HepG2 (cell line): Measurements from ENCODE around the gene PCDHA6. TPM values are rescaled to one million over a fixed set of nuclear protein-coding genes. Genes with fewer than 3 reads are reported as not detected.

Experiments used
- AHDC1 ChIP-seq: sonication (generic); formaldehyde crosslinking; IDR thresholded peaks from 2 replicates; pipeline ENCODE4 v1.5.1; 2020; ENCODE audit warnings: mild to moderate bottlenecking, missing genetic modification reagents, borderline replicate concordance
- CTCF ChIP-seq: sonication (generic); formaldehyde crosslinking; IDR thresholded peaks from 2 replicates; pipeline ENCODE4 v1.5.0; 2020; ENCODE audit warnings: mild to moderate bottlenecking, missing genetic modification reagents, moderate library complexity
- ELF1 ChIP-seq: sonication (generic); formaldehyde crosslinking; IDR thresholded peaks from 2 replicates; pipeline ENCODE4 v1.4.0; 2020; ENCODE audit warnings: missing genetic modification reagents
- HOXA3 ChIP-seq: sonication (generic); formaldehyde crosslinking; IDR thresholded peaks from 2 replicates; pipeline ENCODE4 v1.5.0; 2020; ENCODE audit warnings: missing genetic modification reagents
- MAFG ChIP-seq: sonication (generic); formaldehyde crosslinking; IDR thresholded peaks from 2 replicates; pipeline ENCODE4 v1.5.1; 2020; ENCODE audit warnings: mild to moderate bottlenecking, missing genetic modification reagents
- PLRG1 ChIP-seq: fragments of 450-650 bp; conservative IDR thresholded peaks from 2 replicates; pipeline ENCODE4 v1.6.1; 2016
- POLR2G ChIP-seq: fragments of 200-400 bp; formaldehyde crosslinking; IDR thresholded peaks from 2 replicates; pipeline ENCODE4 v1.6.1; 2018; ENCODE audit warnings: mild to moderate bottlenecking, low read depth, low read length, moderate library complexity
- RFXAP ChIP-seq: sonication (generic); formaldehyde crosslinking; IDR thresholded peaks from 2 replicates; pipeline ENCODE4 v1.4.0; 2020; ENCODE audit warnings: missing genetic modification reagents, borderline replicate concordance
- ZHX2 ChIP-seq, 2 experiments: sonication (generic) in 1 of 2; formaldehyde crosslinking in 1 of 2; IDR thresholded peaks; 2 replicates each; pipeline versions ENCODE4 v1.6.1 to v1.9.0; 2014 to 2022; ENCODE audit warnings: antibody characterized with exemption in 1 of 2, borderline replicate concordance in 1 of 2, inconsistent platforms in 1 of 2, low read depth in 1 of 2, missing genetic modification reagents in 1 of 2
- ZNF430 ChIP-seq: sonication (generic); formaldehyde crosslinking; IDR thresholded peaks from 2 replicates; pipeline ENCODE4 v1.9.0; 2021; ENCODE audit warnings: mild to moderate bottlenecking, missing genetic modification reagents
- ZNF563 ChIP-seq: sonication (generic); formaldehyde crosslinking; IDR thresholded peaks from 2 replicates; pipeline ENCODE4 v1.8.0; 2022; ENCODE audit warnings: mild to moderate bottlenecking, moderate library complexity, missing genetic modification reagents
- ZNF740 ChIP-seq: sonication (generic); formaldehyde crosslinking; IDR thresholded peaks from 2 replicates; pipeline ENCODE4 v1.4.0; 2020; ENCODE audit warnings: missing genetic modification reagents
- ZNF777 ChIP-seq: sonication (generic); formaldehyde crosslinking; IDR thresholded peaks from 2 replicates; pipeline ENCODE4 v1.4.0; 2020; ENCODE audit warnings: missing genetic modification reagents
- polyA plus RNA-seq, 8 experiments: library from polyadenylated mRNA; depleted of rRNA in 3 of 8; stranded (reverse) in 7 of 8; unstranded in 1 of 8; fragments of >200 nt; fragmentation: Illumina TruSeq in 4 of 8; extraction: Trizol in 4 of 8; gene quantifications; 2 replicates each; pipeline versions ENCODE4 v1.2.1 to v1.2.3, GENCODE V29; 2011 to 2016; ENCODE audit warnings: low read depth in 4 of 8, missing spikeins in 1 of 8, mixed read lengths in 1 of 8; ENCODE audit not compliant: insufficient read depth in 1 of 8
- total RNA-seq, 5 experiments: library from RNA; depleted of rRNA; stranded (reverse); fragments of >200 nt; fragmentation: Illumina TruSeq; extraction: Trizol; gene quantifications; 2 replicates each; pipeline ENCODE4 v1.2.3, GENCODE V29; 2016; ENCODE audit warnings: low read depth in 1 of 5

The PCDHA6 gene
- total and polyA plus RNA-seq, 2 of the 13 experiments (the other 11 are each of a cell fraction or from before 2014, with no cell fraction given), result not detected

- TF ChIP-seq ZHX2 (IDR thresholded peaks at IDR 0.05; ENCODE audit: low read depth) (no peak), ZHX2 (CRISPR knock-in tag; IDR thresholded peaks at IDR 0.05; ENCODE audit: borderline replicate concordance) (no peak), ELF1 (CRISPR knock-in tag) (0 out of 2 replicates have a peak, but pooled peaks have one; percentile 21), ZNF777 (CRISPR knock-in tag) (no peak), CTCF (CRISPR knock-in tag) (peak; percentile 65), POLR2G (no peak), HOXA3 (CRISPR knock-in tag) (0 out of 2 replicates have a peak, but pooled peaks have one; percentile 10), MAFG (no peak), ZNF740 (CRISPR knock-in tag) (no peak), ZNF563 (CRISPR knock-in tag) (no peak), ZNF430 (CRISPR knock-in tag) (no peak), PLRG1 (no peak), RFXAP (CRISPR knock-in tag) (no peak), AHDC1 (no peak)
These were observed 13.5 kb downstream of the PCDHA6 start, which contains the start of gene PCDHA8 (continued) for GRCh38 chr5:140840978-140841962.
